GM19328 (cell line): ENCODE data around the gene STAB1.
A peak's percentile ranks its signal among the peaks of the same experiment; 100 is the strongest.

ENCODE experiments used
- ATAC-seq: cut with Tn5 transposase; IDR thresholded peaks from one replicate; pipeline ENCODE4 v1.9.1; 2021; ENCODE audit warnings: mild to moderate bottlenecking, moderate library complexity; ENCODE audit not compliant: unreplicated experiment

Gene STAB1

DNA sequence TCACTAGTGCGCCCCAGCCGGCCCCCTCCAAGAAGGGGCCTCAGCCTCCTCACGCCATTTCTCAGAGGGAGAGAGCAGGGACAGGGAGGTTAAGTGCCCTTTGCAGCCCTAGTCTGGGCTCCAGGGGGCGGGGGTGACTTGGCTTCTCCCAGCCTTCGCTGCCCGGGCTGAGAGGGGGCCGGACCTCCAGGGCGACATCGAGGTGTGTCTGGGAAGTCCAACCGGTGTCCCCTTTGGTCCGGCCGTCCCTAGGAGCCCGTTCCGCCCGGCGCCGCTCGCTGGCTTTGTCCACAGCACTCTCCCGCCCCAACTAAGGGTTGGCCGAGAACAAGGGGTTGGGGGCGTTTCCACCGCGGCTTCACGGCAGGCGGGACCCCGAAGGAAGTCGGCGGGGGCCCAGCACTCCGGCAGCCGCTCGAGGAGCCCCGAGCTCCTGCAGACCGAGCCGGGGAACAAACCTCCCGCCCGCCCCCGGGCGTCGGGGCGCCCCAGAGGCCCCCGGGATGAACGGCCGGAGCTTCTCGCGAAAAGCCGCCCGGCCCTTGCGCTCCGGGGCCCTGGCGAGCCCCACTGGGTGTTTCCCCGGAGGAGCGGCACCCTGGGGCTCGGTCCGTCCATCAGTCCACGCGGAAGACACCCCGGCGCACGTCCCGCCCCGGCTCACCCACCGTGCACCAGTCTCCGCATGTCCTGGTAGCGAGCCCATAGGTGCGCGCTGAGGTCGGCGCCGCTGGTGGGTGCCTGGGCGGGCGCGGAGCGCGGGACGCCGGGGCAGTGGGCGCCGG is 37.9 kb downstream of the STAB1 start:
- no peak for ATAC-seq

DNA sequence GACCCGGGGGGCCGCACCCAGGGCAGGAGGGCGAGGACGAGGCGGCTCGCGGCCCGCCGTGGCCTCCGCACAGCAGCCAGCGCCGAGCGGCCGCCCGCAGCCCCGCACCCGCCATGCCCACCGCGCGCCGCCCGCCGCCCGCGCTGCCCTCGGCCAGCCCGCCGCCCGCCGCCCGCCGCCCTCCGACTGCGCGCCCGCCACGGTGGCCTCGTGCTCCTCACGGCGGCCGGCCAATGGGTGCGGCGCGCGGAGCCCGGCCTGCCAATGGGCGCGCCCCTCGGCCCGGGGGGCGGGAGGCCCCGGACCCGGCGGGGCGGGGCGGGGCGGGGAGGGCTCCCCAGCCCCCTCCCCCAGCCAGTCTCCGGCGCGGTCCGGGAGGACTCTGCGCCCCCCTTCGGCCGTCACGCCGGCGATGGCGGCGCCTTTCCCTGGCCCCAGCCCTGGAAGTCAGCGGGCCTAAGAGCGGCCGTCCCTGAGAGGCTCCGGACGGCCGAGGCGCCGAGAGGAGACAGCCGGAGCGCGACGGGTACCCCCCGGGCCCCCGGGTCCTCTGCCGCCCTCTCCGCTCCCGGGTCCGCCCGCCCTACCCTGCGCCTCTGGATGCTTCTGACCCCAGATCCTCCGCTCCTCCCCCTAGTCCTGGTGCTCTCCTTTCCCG is 38.6 kb downstream of the STAB1 start, which contains the start of gene NT5DC2:
NT5DC2 (minus strand) TSS at position 235 of the 658 bp plus-strand sequence; CDS start at position 115, 120 bp downstream.
- ATAC-seq, result peak; percentile 35

- no peak for ATAC-seq
Measured at GRCh38 chr3:52534281-52535183, 39.4 kb downstream of the STAB1 start.

GRCh38 chr3:52535411-52536111 is 40.4 kb downstream of the STAB1 start:
- ATAC-seq, result no peak

- no peak for ATAC-seq
Measured at GRCh38 chr3:52536112-52536368, 40.9 kb downstream of the STAB1 start.

DNA sequence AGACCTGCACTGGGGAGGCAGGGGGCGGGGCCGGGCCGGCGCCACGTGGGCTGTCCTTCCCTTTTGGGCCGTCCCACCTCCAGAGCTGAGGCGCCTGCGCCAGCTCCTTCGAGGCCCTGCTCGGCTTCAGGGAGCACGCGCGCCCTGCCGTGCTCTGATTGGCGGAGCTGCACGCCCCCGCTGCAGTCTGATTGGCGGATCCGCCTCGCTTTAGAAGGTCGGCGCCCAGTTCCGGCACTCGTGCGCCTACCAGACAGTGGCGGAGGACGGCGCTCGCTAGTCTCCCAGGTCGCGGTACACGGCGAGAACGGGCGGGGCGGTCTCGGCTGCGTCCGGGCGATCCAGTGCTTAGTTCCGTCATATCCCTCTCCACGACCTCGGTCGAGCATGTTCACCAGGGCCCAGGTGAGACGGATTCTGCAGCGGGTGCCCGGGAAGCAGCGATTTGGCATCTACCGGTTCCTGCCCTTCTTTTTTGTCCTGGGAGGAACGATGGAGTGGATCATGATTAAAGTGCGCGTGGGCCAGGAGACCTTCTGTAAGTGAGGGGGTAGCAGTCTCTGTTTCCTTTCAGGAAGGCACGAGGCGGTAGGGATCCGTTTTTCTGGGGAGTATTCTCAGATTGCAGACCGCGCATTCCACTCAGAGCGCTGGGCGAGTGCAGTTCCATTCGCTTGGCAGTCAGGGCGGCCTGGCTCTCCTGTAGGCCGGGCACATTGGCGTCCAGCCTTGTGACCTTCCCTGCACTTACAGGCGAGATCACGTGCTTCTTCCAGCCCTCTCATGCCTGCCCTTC is 41.4 kb downstream of the STAB1 start, which contains the start of gene UQCC5:
UQCC5 (plus strand) TSS at position 237 of the 796 bp plus-strand sequence; CDS start at position 388, 151 bp downstream.
- ATAC-seq, result peak; percentile 79

DNA sequence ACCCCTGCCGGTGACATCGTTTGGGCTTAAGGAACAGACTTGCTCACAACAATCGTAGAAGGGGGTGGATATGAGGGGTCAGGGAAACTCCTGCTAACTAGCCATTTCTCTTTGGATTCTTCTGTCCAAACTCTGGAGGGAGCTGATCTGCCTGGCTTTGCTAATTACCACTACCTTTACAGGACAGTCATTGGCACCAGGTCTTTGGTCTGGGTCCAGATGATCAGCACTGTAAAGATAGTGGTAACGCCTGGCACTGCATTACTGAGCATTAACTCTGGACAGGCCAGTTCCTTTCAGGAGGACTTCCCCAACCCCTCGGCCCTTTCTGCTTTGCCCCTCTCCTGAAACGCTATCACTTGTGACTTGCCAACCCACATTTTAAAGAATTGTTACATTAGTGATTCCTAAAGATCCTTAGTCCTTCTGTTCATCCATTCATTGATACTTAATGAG is 42.1 kb downstream of the STAB1 start:
- no peak for ATAC-seq

- no peak for ATAC-seq
Measured at GRCh38 chr3:52537726-52538421, 42.7 kb downstream of the STAB1 start.

- no peak for ATAC-seq
Measured at GRCh38 chr3:52539010-52539653, 44.0 kb downstream of the STAB1 start.

GRCh38 chr3:52541050-52541449 is 45.9 kb downstream of the STAB1 start:
- ATAC-seq, result no peak

DNA sequence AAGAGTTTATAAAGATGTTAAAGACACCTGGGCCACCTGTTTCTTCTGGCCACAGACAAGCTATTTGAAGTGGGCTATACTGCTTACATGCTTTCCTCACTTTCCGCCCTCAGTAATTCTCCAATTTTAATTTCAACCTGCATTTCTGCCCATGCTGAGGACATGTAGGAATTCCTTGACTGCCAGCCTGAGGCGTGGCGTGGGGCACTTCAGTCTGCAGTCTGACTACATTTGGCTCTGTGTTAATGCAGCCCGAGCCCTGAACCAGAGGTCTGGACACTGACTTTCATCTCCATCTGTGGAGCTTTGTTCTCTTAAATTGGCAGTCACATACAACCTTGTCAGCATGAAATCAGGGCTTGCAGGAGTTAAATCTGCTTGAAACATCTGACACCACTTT is 49.8 kb downstream of the STAB1 start:
- ATAC-seq, result no peak

GRCh38 chr3:52546111-52546901 is 51.2 kb downstream of the STAB1 start:
- ATAC-seq, result no peak

GRCh38 chr3:52547143-52547542 is 52.0 kb downstream of the STAB1 start:
- no peak for ATAC-seq

DNA sequence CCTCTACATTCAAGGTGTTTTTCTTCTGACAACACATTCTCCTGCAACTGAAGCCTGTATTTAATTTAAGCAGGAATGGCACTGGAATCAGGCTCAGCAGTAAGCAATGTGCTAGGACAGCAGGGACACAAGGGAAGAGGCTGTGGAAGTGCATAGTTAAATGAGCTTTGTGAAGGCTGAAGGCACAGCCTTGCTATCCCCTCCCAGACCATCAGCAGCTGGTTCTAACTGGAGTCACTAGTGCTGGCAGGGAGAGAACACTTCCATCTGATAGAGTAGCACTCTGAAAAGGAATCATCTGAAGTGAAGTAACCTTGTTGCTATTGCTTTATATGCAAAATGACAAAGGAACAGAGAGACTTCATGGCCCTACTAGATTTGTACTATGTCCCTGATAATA is 56.0 kb downstream of the STAB1 start:
- no peak for ATAC-seq

GRCh38 chr3:52552089-52552488 is 57.0 kb downstream of the STAB1 start:
- no peak for ATAC-seq

- ATAC-seq, result no peak
Measured at GRCh38 chr3:52554026-52554755, 59.1 kb downstream of the STAB1 start.

- no peak for ATAC-seq
Measured at GRCh38 chr3:52555056-52555455, 59.9 kb downstream of the STAB1 start.
